ENCODE results near the gene RCBTB2.

The RCBTB2 gene

DNA sequence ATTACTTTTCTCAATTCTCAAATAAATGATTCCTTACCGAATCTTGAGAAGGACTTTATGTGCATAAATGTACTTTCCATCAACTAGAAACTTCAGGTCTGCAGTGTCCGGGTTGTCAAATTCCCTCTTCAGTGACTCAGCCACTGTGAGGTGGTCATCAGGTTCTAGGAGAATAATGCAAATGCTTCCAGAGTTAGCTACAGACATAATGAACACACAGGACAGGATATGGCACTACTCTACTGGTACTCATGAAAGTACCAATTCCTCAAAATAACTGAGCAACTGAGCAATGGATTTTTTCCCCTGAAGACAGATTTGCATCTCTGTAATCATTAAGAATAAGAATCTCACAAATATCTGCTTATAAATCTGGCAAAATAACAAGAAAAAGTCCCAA is 31.2 kb downstream of the RCBTB2 start:
- Histone ChIP-seq H3F3A (ENCODE audit: insufficient read depth, low read length) (no peaks in the 10 kb centered on the region), H2AFZ (ENCODE audit: low read length) (no peak overlapping the region), H3K9ac (ENCODE audit: low read length) (no peak overlapping the region), H3K9me2 (ENCODE audit: low read depth, low read length) (no peaks in the 10 kb centered on the region), H3K27ac (ENCODE audit: low read depth, low read length, poor library complexity, severe bottlenecking) (peak overlapping the region; percentile 54), H3K4me1 (ENCODE audit: insufficient read depth, low read length, severe bottlenecking) (peaks cover 41% of the 10 kb centered on the region), H3K36me3 (ENCODE audit: insufficient read depth, low read length) (no peaks in the 10 kb centered on the region), H3K4me2 (ENCODE audit: low read length) (no peak overlapping the region), H3K27me3 (ENCODE audit: insufficient read depth, low read length) (no peaks in the 10 kb centered on the region), H4K20me1 (ENCODE audit: insufficient read depth, low read length) (no peaks in the 10 kb centered on the region), H3K9me3 (ENCODE audit: low read length) (no peaks in the 10 kb centered on the region), H3K4me3 (ENCODE audit: low read depth, low read length, poor library complexity, severe bottlenecking) (no peak overlapping the region), H3K79me2 (ENCODE audit: insufficient read depth, low read length) (no peaks in the 10 kb centered on the region)
- TF ChIP-seq, protein P1, sequence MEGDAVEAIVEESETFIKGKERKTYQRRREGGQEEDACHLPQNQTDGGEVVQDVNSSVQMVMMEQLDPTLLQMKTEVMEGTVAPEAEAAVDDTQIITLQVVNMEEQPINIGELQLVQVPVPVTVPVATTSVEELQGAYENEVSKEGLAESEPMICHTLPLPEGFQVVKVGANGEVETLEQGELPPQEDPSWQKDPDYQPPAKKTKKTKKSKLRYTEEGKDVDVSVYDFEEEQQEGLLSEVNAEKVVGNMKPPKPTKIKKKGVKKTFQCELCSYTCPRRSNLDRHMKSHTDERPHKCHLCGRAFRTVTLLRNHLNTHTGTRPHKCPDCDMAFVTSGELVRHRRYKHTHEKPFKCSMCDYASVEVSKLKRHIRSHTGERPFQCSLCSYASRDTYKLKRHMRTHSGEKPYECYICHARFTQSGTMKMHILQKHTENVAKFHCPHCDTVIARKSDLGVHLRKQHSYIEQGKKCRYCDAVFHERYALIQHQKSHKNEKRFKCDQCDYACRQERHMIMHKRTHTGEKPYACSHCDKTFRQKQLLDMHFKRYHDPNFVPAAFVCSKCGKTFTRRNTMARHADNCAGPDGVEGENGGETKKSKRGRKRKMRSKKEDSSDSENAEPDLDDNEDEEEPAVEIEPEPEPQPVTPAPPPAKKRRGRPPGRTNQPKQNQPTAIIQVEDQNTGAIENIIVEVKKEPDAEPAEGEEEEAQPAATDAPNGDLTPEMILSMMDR (IDR thresholded peaks at IDR 0.05; ENCODE audit: low read length) = no peak
- no peak for TF ChIP-seq EZH2 (IDR thresholded peaks at IDR 0.05; ENCODE audit: borderline replicate concordance, low read length)

DNA sequence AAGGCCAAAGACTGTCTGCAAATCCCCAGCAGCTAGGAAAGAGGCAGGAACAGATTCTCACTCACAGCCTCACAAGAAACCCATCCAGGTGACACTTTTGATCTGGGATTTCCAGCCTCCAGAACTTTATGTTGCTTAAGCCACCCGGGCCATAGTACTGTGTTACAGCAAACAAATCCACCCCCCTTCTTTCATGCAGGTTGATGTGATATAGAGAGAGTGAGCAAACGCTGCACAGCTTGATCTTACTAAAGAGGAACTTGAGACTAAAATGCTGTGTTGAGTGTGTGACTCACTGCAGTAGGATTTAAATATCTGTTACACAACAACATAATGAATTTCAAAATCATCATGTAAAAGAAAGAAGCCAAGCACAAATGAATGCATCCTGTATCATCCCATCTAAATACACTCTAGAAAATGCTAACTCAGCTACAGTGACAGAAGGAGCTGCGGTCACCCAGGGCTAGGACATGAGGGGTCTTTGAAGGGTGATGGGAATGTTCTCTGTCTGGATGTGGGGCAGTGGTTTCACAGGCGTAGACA is 32.2 kb downstream of the RCBTB2 start:
- peak overlapping the region; percentile 54 for H3K27ac ChIP-seq (ENCODE audit: low read depth, low read length, poor library complexity, severe bottlenecking)
- H3K4me2 ChIP-seq (ENCODE audit: low read length) = no peak overlapping the region; the same call in 1 of the 2 replicates
- no peaks in the 10 kb centered on the region for H3K9me3 ChIP-seq (ENCODE audit: low read length)

DNA sequence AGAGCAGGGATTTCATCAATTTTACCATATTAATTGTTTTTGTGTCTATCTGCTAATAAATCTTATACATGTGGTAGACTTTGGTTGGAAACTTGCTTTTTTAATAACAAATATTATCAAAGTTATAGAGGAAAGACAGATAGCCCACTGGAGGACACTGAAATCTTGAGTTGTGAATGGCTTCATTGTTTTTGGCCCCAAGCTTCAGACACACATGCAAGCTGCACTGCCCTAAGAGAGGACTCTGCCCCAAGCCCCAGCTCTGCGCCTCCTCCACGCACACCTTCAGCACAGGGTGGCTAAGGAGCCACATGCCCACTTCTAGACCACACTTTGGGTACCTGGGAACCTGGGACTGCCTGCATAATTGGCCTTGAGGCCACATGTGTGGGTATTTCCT is 35.2 kb downstream of the RCBTB2 start:
- H3K79me2 ChIP-seq (ENCODE audit: insufficient read depth, low read length) = no peaks in the 10 kb centered on the region
- H3K9me3 ChIP-seq (ENCODE audit: low read length) = no peaks in the 10 kb centered on the region
- no peak overlapping the region for H3K9ac ChIP-seq (ENCODE audit: low read length)
- H3K4me3 ChIP-seq (ENCODE audit: low read depth, low read length, poor library complexity, severe bottlenecking) = no peak overlapping the region
- no peaks in the 10 kb centered on the region for H3K27me3 ChIP-seq (ENCODE audit: insufficient read depth, low read length)
- no peak overlapping the region for H3K4me2 ChIP-seq (ENCODE audit: low read length)
- H3F3A ChIP-seq (ENCODE audit: insufficient read depth, low read length) = no peaks in the 10 kb centered on the region; the same call in 1 of the 2 replicates
- no peak for TF ChIP-seq EZH2 (IDR thresholded peaks at IDR 0.05; ENCODE audit: borderline replicate concordance, low read length)
- TF ChIP-seq, protein P1 (IDR thresholded peaks at IDR 0.05; ENCODE audit: low read length) = no peak
- H3K27ac ChIP-seq (ENCODE audit: low read depth, low read length, poor library complexity, severe bottlenecking) = no peak overlapping the region
- no peak overlapping the region for H2AFZ ChIP-seq (ENCODE audit: low read length)
- H4K20me1 ChIP-seq (ENCODE audit: insufficient read depth, low read length) = no peaks in the 10 kb centered on the region
- peaks cover 34% of the 10 kb centered on the region for H3K4me1 ChIP-seq (ENCODE audit: insufficient read depth, low read length, severe bottlenecking)
- H3K36me3 ChIP-seq (ENCODE audit: insufficient read depth, low read length) = no peaks in the 10 kb centered on the region
- H3K9me2 ChIP-seq (ENCODE audit: low read depth, low read length) = no peaks in the 10 kb centered on the region

More for the DNA sequence above, 32.2 kb downstream of the RCBTB2 start:
- H3K27me3 ChIP-seq (ENCODE audit: insufficient read depth, low read length) = no peaks in the 10 kb centered on the region
- TF ChIP-seq EZH2 (IDR thresholded peaks at IDR 0.05; ENCODE audit: borderline replicate concordance, low read length) = no peak
- TF ChIP-seq, protein P1 (IDR thresholded peaks at IDR 0.05; ENCODE audit: low read length) = no peak
- no peaks in the 10 kb centered on the region for H3K36me3 ChIP-seq (ENCODE audit: insufficient read depth, low read length)
- H3K79me2 ChIP-seq (ENCODE audit: insufficient read depth, low read length) = no peaks in the 10 kb centered on the region
- no peak overlapping the region for H3K9ac ChIP-seq (ENCODE audit: low read length)
- H3F3A ChIP-seq (ENCODE audit: insufficient read depth, low read length) = no peaks in the 10 kb centered on the region; the same call in 1 of the 2 replicates
- no peaks in the 10 kb centered on the region for H3K9me2 ChIP-seq (ENCODE audit: low read depth, low read length)
- peaks cover 31% of the 10 kb centered on the region for H3K4me1 ChIP-seq (ENCODE audit: insufficient read depth, low read length, severe bottlenecking)
- no peak overlapping the region for H2AFZ ChIP-seq (ENCODE audit: low read length)
- H4K20me1 ChIP-seq (ENCODE audit: insufficient read depth, low read length) = no peaks in the 10 kb centered on the region
- no peak overlapping the region for H3K4me3 ChIP-seq (ENCODE audit: low read depth, low read length, poor library complexity, severe bottlenecking)

Measured in OCI-LY1 (cell line).